Activated T-helper 1 cell treated with anti-CD3 and anti-CD28 coated beads, Interleukin-12 subunit alpha, Interleukin-12 subunit beta, Interleukin-2, Interleukin-4 antibody, amounts not matched to agents 30 ng/mL and 10 ng/mL and 1 ng/mL, durations not matched to agents 14 hours and 24 hours and 36 hours (primary cell): Measurements from ENCODE around the gene TAGLN. TPM values are rescaled to one million over a fixed set of nuclear protein-coding genes. Genes with fewer than 3 reads are reported as not detected.

Experiments used
- DNase-seq: peaks from one replicate; pipeline ENCODE4 v3.0.0; 2021; ENCODE audit warnings: low spot score
- H3K27ac Mint-ChIP-seq: one replicate; pipeline ENCODE4 v1.8.0; 2021; ENCODE audit warnings: mild to moderate bottlenecking, mixed read lengths
- H3K27me3 Mint-ChIP-seq: one replicate; pipeline ENCODE4 v1.8.0; 2022; ENCODE audit warnings: mild to moderate bottlenecking, moderate library complexity, mixed read lengths; ENCODE audit not compliant: insufficient read depth
- H3K36me3 Mint-ChIP-seq: one replicate; pipeline ENCODE4 v1.8.0; 2021; ENCODE audit warnings: low read depth, mixed read lengths
- H3K4me1 Mint-ChIP-seq: one replicate; pipeline ENCODE4 v1.8.0; 2021; ENCODE audit warnings: low read depth, mixed read lengths
- H3K4me3 Mint-ChIP-seq: one replicate; pipeline ENCODE4 v1.8.0; 2021; ENCODE audit warnings: mild to moderate bottlenecking, moderate library complexity, mixed read lengths
- H3K9me3 Mint-ChIP-seq: one replicate; pipeline ENCODE4 v1.8.0; 2021; ENCODE audit warnings: mixed read lengths
- intact Hi-C: fragments of 100-400 bp; cut with micrococcal nuclease; formaldehyde crosslinking; loops from one replicate; pipeline ENCODE4 v1.15.1; 2024
- total RNA-seq: library from RNA; stranded (reverse); gene quantifications from 2 replicates; pipeline ENCODE4 v1.2.3, GENCODE V29; 2022

Gene TAGLN
- total RNA-seq, 1 donor from 2014 or later, result 4.6 TPM

GRCh38 chr11:117226388-117227385 is 27.5 kb downstream of the TAGLN start:
- Mint-ChIP-seq H3K27me3 (no peaks in the 10 kb centered on the region), H3K4me3 (no peak overlapping the region)

DNA sequence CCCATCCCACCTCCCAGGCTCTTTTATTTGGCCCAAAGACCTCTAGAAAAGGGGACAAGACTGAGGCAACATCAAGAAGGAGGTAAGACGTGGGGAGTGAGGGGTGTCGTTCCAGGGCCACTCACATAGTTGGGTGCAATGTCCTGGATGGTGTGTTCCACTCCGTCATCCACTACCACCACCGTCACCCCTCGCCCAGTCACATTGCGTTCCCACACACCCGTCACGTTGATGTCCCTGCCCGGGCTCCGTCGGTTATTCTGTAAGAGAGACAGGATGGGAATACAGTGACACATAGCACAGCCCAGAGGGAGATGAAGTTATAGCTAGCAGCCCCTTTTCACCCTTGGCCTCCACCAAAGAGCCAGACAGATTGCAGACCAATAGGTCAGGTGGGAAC is 28.9 kb downstream of the TAGLN start:
- H3K27me3 Mint-ChIP-seq, result no peaks in the 10 kb centered on the region
- peaks cover 37% of the 10 kb centered on the region for H3K4me1 Mint-ChIP-seq
- peak overlapping the region; percentile 7 for H3K27ac Mint-ChIP-seq
- H3K4me3 Mint-ChIP-seq, result peak overlapping the region; percentile 23
- DNase-seq, result no peak
- no peaks in the 10 kb centered on the region for H3K9me3 Mint-ChIP-seq
- peaks cover 52% of the 10 kb centered on the region for H3K36me3 Mint-ChIP-seq
- intact Hi-C loops, result no loop called here

More at GRCh38 chr11:117226388-117227385, 27.5 kb downstream of the TAGLN start:
- Mint-ChIP-seq H3K9me3 (no peaks in the 10 kb centered on the region), H3K36me3 (peaks cover 60% of the 10 kb centered on the region), H3K4me1 (peaks cover 36% of the 10 kb centered on the region), H3K27ac (peak overlapping the region; percentile 31)
- intact Hi-C loops, result loop anchor here (1.0 to 2.0 kb wide), 5 partner anchors 45 to 494 kb away; partner anchors contain the start of gene APOA5
- peak; percentile 14 for DNase-seq

- no peaks in the 10 kb centered on the region for H3K9me3 Mint-ChIP-seq
- H3K4me3 Mint-ChIP-seq, result peak overlapping the region; percentile 99
- H3K36me3 Mint-ChIP-seq, result peaks cover 40% of the 10 kb centered on the region
- H3K4me1 Mint-ChIP-seq, result peaks cover 50% of the 10 kb centered on the region
- no peak for DNase-seq
- peak overlapping the region; percentile 99 for H3K27ac Mint-ChIP-seq
- intact Hi-C loops, result no loop called here
- H3K27me3 Mint-ChIP-seq, result no peaks in the 10 kb centered on the region
Measured at GRCh38 chr11:117229411-117229810, 30.2 kb downstream of the TAGLN start.

DNA sequence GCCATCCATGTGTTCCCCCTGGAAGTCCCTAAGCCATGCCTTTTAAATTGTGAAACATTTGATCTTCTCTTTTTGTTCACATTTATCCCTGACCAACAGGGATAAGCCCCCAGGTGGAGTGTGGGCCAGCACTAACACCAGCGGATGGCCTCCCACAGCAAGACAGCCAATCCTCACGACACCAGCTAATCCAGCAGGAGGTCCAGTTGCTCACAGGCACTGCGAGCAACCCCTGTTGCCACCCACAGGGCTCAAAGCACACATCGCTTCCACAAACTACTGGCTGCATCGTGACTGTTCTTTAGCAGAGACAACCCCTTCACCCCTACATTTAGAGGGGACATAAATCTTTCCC is 30.7 kb downstream of the TAGLN start:
- no peaks in the 10 kb centered on the region for H3K27me3 Mint-ChIP-seq
- peak overlapping the region; percentile 99 for H3K27ac Mint-ChIP-seq
- no peaks in the 10 kb centered on the region for H3K9me3 Mint-ChIP-seq
- peaks cover 35% of the 10 kb centered on the region for H3K36me3 Mint-ChIP-seq
- intact Hi-C loops, result loop anchor here (1.0 to 5.0 kb wide), 12 partner anchors 52 to 1697 kb away; partner anchors contain the start of genes BCL9L, IL10RA, PAFAH1B2 and SIDT2
- no peak for DNase-seq
- peak overlapping the region; percentile 99 for H3K4me3 Mint-ChIP-seq
- H3K4me1 Mint-ChIP-seq, result peaks cover 51% of the 10 kb centered on the region

GRCh38 chr11:117230286-117230961 is 31.3 kb downstream of the TAGLN start:
- peak; percentile 46 for DNase-seq
- peaks cover 32% of the 10 kb centered on the region for H3K36me3 Mint-ChIP-seq
- peaks cover 51% of the 10 kb centered on the region for H3K4me1 Mint-ChIP-seq
- H3K27me3 Mint-ChIP-seq, result no peaks in the 10 kb centered on the region
- intact Hi-C loops, result loop anchor here (1.0 to 5.0 kb wide), 12 partner anchors 52 to 1697 kb away; partner anchors contain the start of genes BCL9L, IL10RA, PAFAH1B2 and SIDT2
- no peaks in the 10 kb centered on the region for H3K9me3 Mint-ChIP-seq
- H3K27ac Mint-ChIP-seq, result peak overlapping the region; percentile 99
- peak overlapping the region; percentile 99 for H3K4me3 Mint-ChIP-seq

- Mint-ChIP-seq H3K27me3 (no peaks in the 10 kb centered on the region), H3K4me1 (peaks cover 50% of the 10 kb centered on the region), H3K27ac (peak overlapping the region; percentile 99), H3K36me3 (peaks cover 29% of the 10 kb centered on the region), H3K9me3 (no peaks in the 10 kb centered on the region), H3K4me3 (peak overlapping the region; percentile 99)
- intact Hi-C loops, result loop anchor here (1.0 to 5.0 kb wide), 12 partner anchors 53 to 1696 kb away; partner anchors contain the start of genes BCL9L, IL10RA, PAFAH1B2 and SIDT2
- DNase-seq, result no peak
Measured at GRCh38 chr11:117230999-117231841, 32.0 kb downstream of the TAGLN start.

DNA sequence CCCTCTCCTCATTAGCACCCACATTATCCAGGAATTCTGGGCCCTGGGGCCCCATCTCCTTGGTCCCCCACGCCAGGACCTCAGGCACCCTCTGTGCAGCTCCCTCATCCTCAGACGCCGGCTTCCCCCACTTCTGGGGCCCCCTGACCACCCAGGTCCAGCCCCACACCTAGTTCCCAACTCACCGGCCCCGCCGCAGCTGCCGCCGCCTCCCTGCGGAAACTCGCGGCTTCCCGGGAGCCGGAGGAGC is 32.6 kb downstream of the TAGLN start, which contains the start of gene PCSK7:
Gene PCSK7, minus strand, starts transcription at position 232 of the 250 bp plus-strand sequence. CDS start 2,229 bp downstream, outside the sequence.
- Mint-ChIP-seq H3K4me1 (peaks cover 44% of the 10 kb centered on the region), H3K27me3 (no peaks in the 10 kb centered on the region), H3K9me3 (no peaks in the 10 kb centered on the region), H3K27ac (peak within 1 kb of the TSS; percentile 100), H3K4me3 (peak within 1 kb of the TSS; percentile 99), H3K36me3 (peaks cover 23% of the 10 kb centered on the region)
- intact Hi-C loops, result loop anchor here (5.0 kb wide), 5 partner anchors 209 to 1696 kb away; partner anchors contain the start of genes BCL9L and IL10RA
- no peak for DNase-seq

DNA sequence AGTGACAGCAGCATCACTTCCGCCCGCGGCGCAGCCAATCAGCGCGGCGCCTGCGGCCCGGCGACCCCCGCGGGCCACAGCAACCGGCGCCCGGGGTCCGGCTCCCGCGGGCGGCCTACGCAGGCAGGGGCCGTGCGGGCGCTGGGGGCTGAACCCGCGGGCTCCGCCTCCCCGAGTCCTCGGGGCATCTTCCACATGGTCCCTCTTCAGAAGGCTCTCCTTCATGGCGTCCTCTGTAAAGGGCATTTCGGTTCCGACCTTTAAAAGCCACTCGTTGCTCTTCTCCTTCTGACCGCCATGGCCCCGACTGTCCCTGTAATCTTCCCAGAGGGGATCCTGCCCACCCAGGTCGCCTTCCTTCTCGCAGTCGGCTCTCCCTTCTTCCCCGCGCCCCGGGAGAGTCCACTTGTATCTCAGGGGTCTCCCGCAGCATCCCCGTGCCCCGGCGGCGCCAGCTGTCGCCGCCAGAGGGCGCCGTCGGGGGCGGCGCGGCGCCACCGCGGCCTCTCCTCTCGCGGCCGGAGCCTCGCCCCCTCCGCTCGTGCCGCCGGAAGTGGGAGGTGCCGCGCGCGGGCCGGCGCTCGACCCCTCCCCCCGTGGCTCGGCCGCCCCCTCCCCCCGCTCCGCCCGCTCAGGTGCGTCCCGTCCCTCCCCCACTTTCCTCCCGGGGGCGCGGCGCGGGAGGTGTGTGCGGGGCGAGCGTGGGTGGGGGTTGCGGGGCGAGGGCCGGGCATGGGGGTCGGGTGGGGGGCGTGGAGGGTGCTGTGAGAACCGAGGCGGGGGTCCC is 33.1 kb downstream of the TAGLN start, which contains the start of gene RNF214:
Gene RNF214, plus strand, starts transcription at position 580 of the 787 bp plus-strand sequence. CDS start 1,602 bp downstream, outside the sequence.
- Mint-ChIP-seq H3K36me3 (peaks cover 22% of the 10 kb centered on the region), H3K9me3 (no peaks in the 10 kb centered on the region), H3K27me3 (no peaks in the 10 kb centered on the region), H3K4me1 (peaks cover 44% of the 10 kb centered on the region), H3K27ac (peak within 1 kb of the TSS; percentile 100), H3K4me3 (peak within 1 kb of the TSS; percentile 99)
- intact Hi-C loops, result loop anchor here (5.0 kb wide), 5 partner anchors 210 to 1695 kb away; partner anchors contain the start of genes BCL9L and IL10RA
- peak; percentile 73 for DNase-seq

DNA sequence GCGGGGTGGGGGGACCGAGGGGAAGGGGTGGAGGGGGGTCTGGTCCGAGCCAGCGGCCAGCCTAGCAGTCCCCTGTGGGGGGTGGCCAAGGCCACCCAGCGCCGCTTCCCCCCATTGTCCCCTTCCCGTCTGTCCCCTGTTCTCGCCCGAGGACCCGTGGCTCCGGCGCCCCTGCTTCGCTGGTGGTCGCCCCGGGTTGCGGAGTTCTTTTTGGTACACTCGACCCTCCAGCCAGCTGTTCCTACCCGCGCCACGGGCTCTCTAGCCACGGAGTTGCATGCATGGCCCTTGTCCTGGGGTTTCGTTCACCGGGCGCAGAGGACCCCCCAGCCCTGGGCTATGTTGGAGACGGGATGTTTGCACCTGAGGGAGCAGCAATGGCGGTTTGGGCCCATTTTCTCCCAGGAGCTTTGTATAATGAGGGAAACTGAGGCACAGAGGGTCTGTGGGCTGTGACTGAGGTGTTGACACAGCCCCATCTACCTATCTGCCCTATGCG is 33.8 kb downstream of the TAGLN start:
- Mint-ChIP-seq H3K4me1 (peaks cover 43% of the 10 kb centered on the region), H3K4me3 (peak overlapping the region; percentile 87), H3K27me3 (no peaks in the 10 kb centered on the region), H3K9me3 (no peaks in the 10 kb centered on the region), H3K27ac (peak overlapping the region; percentile 89), H3K36me3 (peaks cover 17% of the 10 kb centered on the region)
- intact Hi-C loops, result loop anchor here (5.0 kb wide), 5 partner anchors 211 to 1694 kb away; partner anchors contain the start of genes BCL9L and IL10RA
- no peak for DNase-seq

GRCh38 chr11:117238221-117238620 is 39.1 kb downstream of the TAGLN start:
- H3K4me1 Mint-ChIP-seq, result peaks cover 13% of the 10 kb centered on the region
- intact Hi-C loops, result no loop called here
- no peak overlapping the region for H3K27ac Mint-ChIP-seq

DNA sequence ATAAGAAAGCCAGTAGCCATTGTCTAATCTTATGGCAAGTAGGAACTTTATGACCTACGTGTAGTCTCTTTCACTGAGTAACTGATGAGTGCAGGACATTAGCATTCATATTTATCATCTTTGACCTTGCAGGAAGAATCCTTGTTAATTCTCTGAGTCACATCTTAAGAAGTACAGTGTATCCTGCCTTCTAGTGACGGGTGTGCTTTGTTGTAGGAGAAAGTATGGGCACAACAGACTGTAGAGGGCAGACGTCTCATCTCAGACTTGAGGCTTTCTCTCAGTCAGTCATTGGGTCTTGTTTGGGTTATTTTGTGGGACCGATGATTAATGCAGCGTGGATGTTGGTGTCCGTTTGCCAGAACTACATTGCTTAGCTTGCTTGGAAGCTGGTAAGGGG is 40.1 kb downstream of the TAGLN start:
- peaks cover 17% of the 10 kb centered on the region for H3K36me3 Mint-ChIP-seq
- no peak for DNase-seq
- no peak overlapping the region for H3K27ac Mint-ChIP-seq
- no peaks in the 10 kb centered on the region for H3K27me3 Mint-ChIP-seq
- H3K4me3 Mint-ChIP-seq, result no peak overlapping the region
- H3K4me1 Mint-ChIP-seq, result peaks cover 2% of the 10 kb centered on the region
- H3K9me3 Mint-ChIP-seq, result no peaks in the 10 kb centered on the region
- intact Hi-C loops, result no loop called here

More at GRCh38 chr11:117238221-117238620, 39.1 kb downstream of the TAGLN start:
- H3K4me3 Mint-ChIP-seq, result no peak overlapping the region
- H3K27me3 Mint-ChIP-seq, result no peaks in the 10 kb centered on the region
- H3K9me3 Mint-ChIP-seq, result no peaks in the 10 kb centered on the region
- no peak for DNase-seq
- peaks cover 14% of the 10 kb centered on the region for H3K36me3 Mint-ChIP-seq
